Coronary artery (tissue), 2 donors: ENCODE results near the gene GPR180.

Experiments
- DNase-seq: peaks from one replicate; pipeline ENCODE4 v3.0.0-alpha.2; 2017; ENCODE audit warnings: low spot score
- H3K27ac ChIP-seq, 2 donors: fragments of 200-600 bp; sonication (generic); one replicate each; pipeline ENCODE4 v1.5.1; 2016 to 2019
- H3K4me3 ChIP-seq: fragments of 200-600 bp; sonication (generic); 2 replicates; pipeline ENCODE4 v1.5.1; 2016; ENCODE audit warnings: mild to moderate bottlenecking, moderate library complexity
- CTCF ChIP-seq: fragments of 200-600 bp; sonication (generic); IDR thresholded peaks from one replicate; pipeline ENCODE4 v1.5.1; 2019; ENCODE audit warnings: antibody characterized with exemption

The GPR180 gene

GRCh38 chr13:94673851-94674250, 72.2 kb downstream of the GPR180 start:
- Histone ChIP-seq H3K4me3 (no peak overlapping the region), H3K27ac (no peak overlapping the region)
- TF ChIP-seq CTCF = no peak
- DNase-seq = no peak

GRCh38 chr13:94674609-94675348, 73.1 kb downstream of the GPR180 start:
- H3K4me3 ChIP-seq = no peak overlapping the region
- no peak for DNase-seq
- no peak overlapping the region for H3K27ac ChIP-seq
- peak; percentile 21 for TF ChIP-seq CTCF

GRCh38 chr13:94677799-94678198, 76.1 kb downstream of the GPR180 start:
- no peak overlapping the region for H3K4me3 ChIP-seq
- no peak overlapping the region for H3K27ac ChIP-seq
- TF ChIP-seq CTCF = no peak
- DNase-seq = no peak

- DNase-seq = no peak
- H3K27ac ChIP-seq = no peak overlapping the region
- H3K4me3 ChIP-seq = no peak overlapping the region
- TF ChIP-seq CTCF = no peak
These were observed 77.2 kb downstream of the GPR180 start for GRCh38 chr13:94678845-94679244.

GRCh38 chr13:94679614-94680013, 78.0 kb downstream of the GPR180 start:
- no peak overlapping the region for H3K27ac ChIP-seq

GRCh38 chr13:94682229-94682628, 80.6 kb downstream of the GPR180 start:
- Histone ChIP-seq H3K27ac (no peak overlapping the region), H3K4me3 (no peak overlapping the region)
- no peak for TF ChIP-seq CTCF
- no peak for DNase-seq

More at GRCh38 chr13:94679614-94680013, 78.0 kb downstream of the GPR180 start:
- no peak for DNase-seq
- no peak for TF ChIP-seq CTCF
- no peak overlapping the region for H3K4me3 ChIP-seq

GRCh38 chr13:94683409-94683808, 81.8 kb downstream of the GPR180 start:
- no peak for DNase-seq
- Histone ChIP-seq H3K4me3 (no peak overlapping the region), H3K27ac (no peak overlapping the region)
- TF ChIP-seq CTCF = no peak
